Panc1 (cell line): ENCODE results near the gene SNRNP35. TPM values are rescaled to one million over a fixed set of nuclear protein-coding genes. Genes with fewer than 3 reads are reported as not detected.

Experiments used
- ATAC-seq: fragments of 200-7000 bp; cut with Tn5 transposase; 2 replicates; pipeline ENCODE4 v1.9.1; 2020; ENCODE audit warnings: mild to moderate bottlenecking, moderate library complexity
- BruUV-seq: library from RNA; stranded (reverse); fragments of 400-500 nt; replicated peaks from 2 replicates; lab custom pipeline; 2021; lab: Mats Ljungman, UMichigan
- CTCF ChIA-PET: fragments of 300-600 bp; sonication (Branson Sonifier 250); formaldehyde crosslinking; loops from one replicate; lab custom pipeline; 2022; ENCODE audit warnings: antibody characterized with exemption; lab: Charles Lee
- POLR2A ChIA-PET: fragments of 300-600 bp; sonication (Branson Sonifier 250); formaldehyde crosslinking; loops from one replicate; lab custom pipeline; 2022; ENCODE audit warnings: antibody characterized with exemption; lab: Charles Lee
- DNase-seq: peaks from one replicate; pipeline ENCODE4 v3.0.0-alpha.2; 2010; ENCODE audit warnings: low read depth, low spot score
- H3K27ac ChIP-seq: 2 replicates; pipeline ENCODE4 v1.5.1; 2011; ENCODE audit warnings: mild to moderate bottlenecking, low read length, inconsistent platforms
- H3K27me3 ChIP-seq: fragments of 200-500 bp; sonication (Bioruptor generic); 2 replicates; pipeline ENCODE4 v1.6.0; 2014; ENCODE audit warnings: low read length, inconsistent platforms; ENCODE audit not compliant: control insufficient read depth, insufficient read depth
- H3K36me3 ChIP-seq: fragments of 200-500 bp; sonication (Bioruptor generic); 2 replicates; pipeline ENCODE4 v1.5.1; 2014; ENCODE audit warnings: inconsistent platforms, mild to moderate bottlenecking, low read length, moderate library complexity; ENCODE audit not compliant: control insufficient read depth, insufficient read depth
- H3K4me1 ChIP-seq: 2 replicates; pipeline ENCODE4 v1.5.1; 2011; ENCODE audit warnings: inconsistent platforms, mild to moderate bottlenecking, low read length, moderate library complexity; ENCODE audit not compliant: control insufficient read depth, insufficient read depth
- H3K4me3 ChIP-seq, 2 experiments: 2 replicates each; pipeline ENCODE4 v1.5.1; 2011 to 2012; ENCODE audit warnings: low read depth in 2 of 2, low read length in 2 of 2, mild to moderate bottlenecking in 2 of 2, inconsistent platforms in 1 of 2, moderate library complexity in 1 of 2
- H3K9me3 ChIP-seq: fragments of 200-500 bp; sonication (Bioruptor generic); 2 replicates; pipeline ENCODE4 v1.5.1; 2014; ENCODE audit warnings: low read depth, mild to moderate bottlenecking, inconsistent platforms, low read length, moderate library complexity; ENCODE audit not compliant: control insufficient read depth, insufficient read depth
- CTCF ChIP-seq: fragments of 450-650 bp; IDR thresholded peaks from 2 replicates; pipeline ENCODE4 v1.5.1; 2017; ENCODE audit warnings: mild to moderate bottlenecking
- POLR2AphosphoS5 ChIP-seq: IDR thresholded peaks from 2 replicates; pipeline ENCODE4 v1.6.1; 2012; ENCODE audit warnings: mild to moderate bottlenecking, low read depth, low read length, moderate library complexity
- REST ChIP-seq, 2 experiments: IDR thresholded peaks; 2 replicates each; pipeline ENCODE4 v1.6.1; 2011 to 2012; ENCODE audit warnings: low read depth in 2 of 2, control low read depth in 1 of 2, low read length in 1 of 2, mild to moderate bottlenecking in 1 of 2, moderate library complexity in 1 of 2; ENCODE audit not compliant: insufficient read depth in 1 of 2
- SIN3A ChIP-seq: IDR thresholded peaks from 2 replicates; pipeline ENCODE4 v1.6.1; 2012; ENCODE audit warnings: low read depth, mild to moderate bottlenecking, low read length, moderate library complexity, borderline replicate concordance; ENCODE audit not compliant: insufficient read depth
- TCF7L2 ChIP-seq: IDR thresholded peaks from 2 replicates; pipeline ENCODE4 v1.6.1; 2011; ENCODE audit warnings: mild to moderate bottlenecking, low read depth, low read length, inconsistent platforms
- in situ Hi-C: cut with HindIII; loops from 2 replicates; pipeline ENCODE4 v1.10.0; 2016; ENCODE audit warnings: low sequenced_read_pairs, low pct_unique_long_range_greater_than_20kb
- intact Hi-C: fragments of 100-400 bp; cut with micrococcal nuclease; formaldehyde crosslinking; loops from one replicate; pipeline ENCODE4 v1.10.0; 2022; ENCODE audit not compliant: unreplicated experiment
- total RNA-seq: library from RNA; stranded (reverse); gene quantifications from one replicate; pipeline ENCODE4 v1.2.1, GENCODE V29; 2021; ENCODE audit not compliant: unreplicated experiment

The SNRNP35 gene
- total RNA-seq, 1 experiment from 2014 or later, result 16.5 TPM

DNA sequence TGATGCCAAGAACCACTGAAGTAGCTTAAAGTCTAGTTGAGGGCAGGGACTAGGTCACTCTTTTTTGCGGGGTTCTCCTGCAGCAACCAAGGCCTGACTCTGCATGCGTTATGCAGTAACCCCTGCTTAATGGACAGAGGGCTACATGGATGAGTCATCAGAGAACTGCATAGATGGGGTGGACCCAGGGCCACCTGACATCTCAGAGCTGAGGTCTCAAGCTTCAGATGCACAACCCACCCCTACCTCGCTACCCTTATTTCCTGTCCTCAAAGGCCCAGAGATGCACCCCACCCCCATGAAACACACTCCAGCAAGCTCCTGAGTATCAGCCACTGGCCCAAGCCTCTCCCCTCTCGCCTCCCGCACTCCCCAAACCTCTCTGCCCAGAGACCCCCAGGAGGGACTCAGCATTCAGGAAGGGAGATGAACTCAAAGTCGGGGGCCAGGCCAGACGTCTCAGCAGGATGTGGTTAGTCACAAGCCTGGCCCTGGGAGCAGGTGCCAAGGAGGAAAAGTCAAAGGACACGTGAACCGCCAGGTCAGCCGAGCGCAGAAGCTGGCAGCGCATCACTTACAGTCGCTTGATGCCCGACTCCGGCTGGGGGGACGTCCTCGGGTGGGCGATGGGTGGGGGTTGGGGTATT, 25.8 kb downstream of the SNRNP35 start:
- no peak overlapping the region for H3K4me3 ChIP-seq
- H3K4me1 ChIP-seq, result no peaks in the 10 kb centered on the region
- H3K9me3 ChIP-seq, result no peaks in the 10 kb centered on the region
- DNase-seq, result no peak
- intact Hi-C loops (no loop called here), in situ Hi-C loops (no loop called here)
- TF ChIP-seq SIN3A, result no peak
- TF ChIP-seq TCF7L2, result no peak
- no peak for TF ChIP-seq POLR2AphosphoS5
- TF ChIP-seq REST (IDR thresholded peaks at IDR 0.05; ENCODE audit: insufficient read depth in 1 of 2, low read depth in 2 of 2, low read length in 1 of 2), result no peak
- TF ChIP-seq CTCF, result no peak
- no peaks in the 10 kb centered on the region for H3K27me3 ChIP-seq
- no peak overlapping the region for H3K27ac ChIP-seq
- ChIA-PET POLR2A (interaction anchor here (0.6 to 0.8 kb wide), 2 partner anchors 27 to 98 kb away, joined by 3 to 7 read pairs; no protein-coding TSS in a partner anchor), CTCF (no interaction called here)
- no peaks in the 10 kb centered on the region for H3K36me3 ChIP-seq
- no TSS peak for BruUV-seq
- no peak for ATAC-seq

DNA sequence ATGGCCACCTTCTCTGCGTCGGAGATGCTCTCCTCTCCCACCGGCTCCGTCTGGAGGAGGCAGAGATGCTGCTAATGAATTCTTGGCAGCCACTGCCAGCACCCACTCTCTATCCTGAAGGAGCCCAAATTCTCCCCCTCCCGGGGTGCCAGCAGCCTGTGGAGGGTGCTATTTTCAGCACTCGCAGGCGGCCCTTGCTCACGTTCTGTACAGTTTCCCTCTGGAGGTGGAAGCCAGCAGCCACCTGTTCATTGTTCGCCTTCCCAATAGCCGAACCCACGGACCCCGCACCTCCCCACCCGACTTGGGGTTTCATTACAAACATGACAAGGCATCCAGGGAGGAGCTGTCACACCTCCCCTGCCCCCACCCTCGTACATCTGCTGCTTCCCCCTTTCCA, 27.8 kb downstream of the SNRNP35 start:
- in situ Hi-C loops, result no loop called here
- DNase-seq (no peak), ATAC-seq (no peak)
- POLR2A ChIA-PET, result no interaction called here
- H3K27me3 ChIP-seq, result no peaks in the 10 kb centered on the region
- H3K4me1 ChIP-seq, result no peaks in the 10 kb centered on the region
- H3K27ac ChIP-seq, result no peak overlapping the region
- H3K4me3 ChIP-seq, result no peak overlapping the region
- H3K9me3 ChIP-seq, result no peaks in the 10 kb centered on the region
- no peaks in the 10 kb centered on the region for H3K36me3 ChIP-seq
- CTCF ChIA-PET, result interaction anchor here (0.6 kb wide), 1 partner anchor 146 kb away, joined by 9 read pairs; no protein-coding TSS in a partner anchor
- no peak for TF ChIP-seq CTCF
- TF ChIP-seq POLR2AphosphoS5, result no peak
- TF ChIP-seq SIN3A, result no peak
- TF ChIP-seq TCF7L2, result no peak
- no peak for TF ChIP-seq REST (IDR thresholded peaks at IDR 0.05; ENCODE audit: insufficient read depth in 1 of 2, low read depth in 2 of 2, low read length in 1 of 2)
- BruUV-seq, result no TSS peak
- intact Hi-C loops, result no loop called here
